ENCODE measurements around the gene MED13.

GRCh38 chr17:61974115-61974514 lies 91.0 kb downstream of the MED13 start:
- TF ChIP-seq BRCA1 (IDR thresholded peaks at IDR 0.05) (no peak), BRCA1 (CRISPR knock-in tag; IDR thresholded peaks at IDR 0.05) (no peak), CCNT2 (IDR thresholded peaks at IDR 0.05; ENCODE audit: borderline replicate concordance, extremely low read depth, insufficient read length, low read depth, low read length) (no peak), ZNF764 (CRISPR knock-in tag; IDR thresholded peaks at IDR 0.05; ENCODE audit: low read depth) (no peak), YY1 (IDR thresholded peaks at IDR 0.05; ENCODE audit: borderline replicate concordance in 1 of 3, control insufficient read depth in 1 of 3, extremely low read depth in 1 of 3, insufficient read depth in 3 of 3, insufficient read length in 1 of 3, insufficient replicate concordance in 2 of 3, low read depth in 1 of 3, low read length in 2 of 3) (no peak), POLR2A (conservative IDR thresholded peaks at IDR 0.05) (no peak), BACH1 (tag; IDR thresholded peaks at IDR 0.05) (no peak), POLR3A (IDR thresholded peaks at IDR 0.05; ENCODE audit: borderline replicate concordance, extremely low read depth, insufficient read depth, insufficient read length) (no peak), TAF1 (IDR thresholded peaks at IDR 0.05; ENCODE audit: control insufficient read depth, extremely low read depth, insufficient read depth, low read length, severe bottlenecking) (no peak), ATF4 (CRISPR knock-in tag; IDR thresholded peaks at IDR 0.05) (no peak), EGR1 (conservative IDR thresholded peaks at IDR 0.05) (no peak)
